Measurements from ENCODE around the gene DLG2.

Gene DLG2

DNA sequence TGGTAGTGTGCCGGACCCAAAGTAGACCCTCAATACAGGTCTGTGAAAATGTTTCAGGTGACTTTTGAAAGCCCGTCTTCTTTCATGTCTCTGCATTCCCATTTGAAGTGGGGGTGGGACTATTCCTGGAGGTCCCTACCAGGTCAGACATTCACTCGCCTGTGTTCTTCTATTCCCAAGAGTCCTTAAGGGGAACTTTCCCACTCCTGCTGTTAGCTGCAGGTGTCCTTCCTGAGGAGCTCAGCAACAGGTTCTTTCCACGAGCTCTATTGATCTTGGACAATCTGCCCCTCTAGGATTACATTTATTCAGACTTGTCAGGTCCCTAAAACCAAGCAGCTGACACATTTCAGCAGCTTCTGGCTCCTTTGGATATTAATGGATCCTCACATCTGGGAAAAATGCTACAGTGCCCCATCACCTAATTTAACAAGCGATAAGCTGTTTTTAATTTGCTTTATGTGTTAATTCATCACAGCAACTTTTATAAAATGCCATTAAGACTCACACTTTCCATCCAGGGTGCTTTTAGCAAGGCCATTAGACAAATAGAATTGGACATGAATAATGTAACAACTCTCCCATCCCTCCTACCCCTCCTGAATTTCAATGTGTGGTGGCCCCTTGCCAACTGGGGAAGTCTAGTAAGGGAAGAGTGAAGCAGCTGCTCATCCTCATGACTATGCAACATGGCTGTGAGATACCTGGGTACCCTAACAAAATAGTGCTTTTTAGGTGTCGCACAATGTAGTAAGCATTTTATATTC is 2081.5 kb downstream of the DLG2 start:
- TF ChIP-seq, protein P1, sequence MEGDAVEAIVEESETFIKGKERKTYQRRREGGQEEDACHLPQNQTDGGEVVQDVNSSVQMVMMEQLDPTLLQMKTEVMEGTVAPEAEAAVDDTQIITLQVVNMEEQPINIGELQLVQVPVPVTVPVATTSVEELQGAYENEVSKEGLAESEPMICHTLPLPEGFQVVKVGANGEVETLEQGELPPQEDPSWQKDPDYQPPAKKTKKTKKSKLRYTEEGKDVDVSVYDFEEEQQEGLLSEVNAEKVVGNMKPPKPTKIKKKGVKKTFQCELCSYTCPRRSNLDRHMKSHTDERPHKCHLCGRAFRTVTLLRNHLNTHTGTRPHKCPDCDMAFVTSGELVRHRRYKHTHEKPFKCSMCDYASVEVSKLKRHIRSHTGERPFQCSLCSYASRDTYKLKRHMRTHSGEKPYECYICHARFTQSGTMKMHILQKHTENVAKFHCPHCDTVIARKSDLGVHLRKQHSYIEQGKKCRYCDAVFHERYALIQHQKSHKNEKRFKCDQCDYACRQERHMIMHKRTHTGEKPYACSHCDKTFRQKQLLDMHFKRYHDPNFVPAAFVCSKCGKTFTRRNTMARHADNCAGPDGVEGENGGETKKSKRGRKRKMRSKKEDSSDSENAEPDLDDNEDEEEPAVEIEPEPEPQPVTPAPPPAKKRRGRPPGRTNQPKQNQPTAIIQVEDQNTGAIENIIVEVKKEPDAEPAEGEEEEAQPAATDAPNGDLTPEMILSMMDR (IDR thresholded peaks at IDR 0.05), result no peak

DNA sequence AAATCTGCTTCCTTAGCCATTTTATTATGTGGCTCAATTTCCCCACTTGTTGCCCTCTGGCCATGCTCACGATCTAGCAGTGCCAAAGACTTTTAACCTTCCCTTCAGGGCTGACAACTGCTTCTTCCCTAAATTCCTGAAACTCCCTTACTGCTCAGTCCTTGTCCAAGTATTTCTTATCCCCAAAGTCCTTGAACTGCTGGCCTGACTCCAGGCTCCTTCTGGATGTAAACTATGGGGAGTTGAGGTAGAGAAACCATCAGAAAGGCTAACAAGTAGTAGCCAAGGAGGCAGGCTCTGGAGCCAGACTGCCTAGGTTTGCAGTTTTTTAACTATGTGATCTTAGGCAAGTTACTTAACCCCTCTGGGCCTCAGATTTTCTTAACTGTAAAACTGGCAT is 2082.3 kb downstream of the DLG2 start:
- TF ChIP-seq, protein P1 (IDR thresholded peaks at IDR 0.05), result no peak

DNA sequence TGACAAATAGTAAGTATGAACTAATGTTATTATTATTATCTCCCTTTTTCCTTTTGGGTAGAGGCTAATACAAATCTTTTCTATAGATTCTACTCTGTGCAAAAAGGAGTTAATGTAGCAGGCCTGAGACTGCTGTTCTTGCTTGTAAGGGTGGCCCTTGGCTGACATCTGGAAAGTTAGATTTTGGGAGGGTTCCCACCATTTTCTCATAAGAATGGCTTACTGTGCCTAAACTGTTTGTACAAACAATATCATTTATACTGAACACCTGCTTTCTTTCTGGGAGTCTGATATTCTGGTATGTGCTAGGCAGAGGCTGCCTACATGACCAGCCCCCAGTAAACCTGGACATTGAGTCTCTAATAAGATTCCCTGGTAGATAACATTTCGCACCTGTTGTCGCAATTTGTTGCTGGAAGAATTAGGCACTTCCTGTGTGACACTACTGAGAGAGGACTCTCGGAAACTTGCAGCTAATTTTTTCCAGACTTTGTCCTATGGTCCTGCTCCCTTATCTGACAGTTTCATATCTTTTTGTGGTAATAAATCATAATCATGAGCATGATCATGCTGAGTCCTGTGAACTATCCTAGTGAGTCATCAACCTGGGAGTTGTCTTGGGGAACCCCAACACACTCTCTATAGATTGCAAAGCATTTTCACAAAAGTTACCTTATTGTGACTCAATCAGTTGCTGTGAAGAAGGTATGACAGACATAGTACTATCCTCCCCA is 2083.3 kb downstream of the DLG2 start:
- TF ChIP-seq, protein P1 (IDR thresholded peaks at IDR 0.05), result no peak

DNA sequence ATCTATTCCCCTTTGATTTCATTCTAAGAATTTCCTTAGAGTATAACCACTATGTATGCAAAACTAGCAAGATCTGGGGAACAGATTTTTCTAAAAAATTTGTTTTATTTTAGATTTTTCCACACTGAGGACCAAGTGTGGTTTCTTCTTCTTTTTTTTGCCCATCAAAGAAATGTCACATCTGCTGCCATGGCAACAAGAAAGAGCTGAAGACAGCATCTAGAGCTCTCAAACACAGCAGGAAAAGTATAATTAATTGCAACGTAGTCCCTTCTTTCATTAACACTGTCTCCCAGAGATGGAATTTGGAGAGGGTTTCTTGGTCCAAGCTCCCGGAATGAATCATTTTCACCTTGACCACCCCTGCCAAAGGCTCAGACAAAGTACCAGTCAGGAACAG is 2084.3 kb downstream of the DLG2 start:
- TF ChIP-seq, protein P1 (IDR thresholded peaks at IDR 0.05), result no peak

DNA sequence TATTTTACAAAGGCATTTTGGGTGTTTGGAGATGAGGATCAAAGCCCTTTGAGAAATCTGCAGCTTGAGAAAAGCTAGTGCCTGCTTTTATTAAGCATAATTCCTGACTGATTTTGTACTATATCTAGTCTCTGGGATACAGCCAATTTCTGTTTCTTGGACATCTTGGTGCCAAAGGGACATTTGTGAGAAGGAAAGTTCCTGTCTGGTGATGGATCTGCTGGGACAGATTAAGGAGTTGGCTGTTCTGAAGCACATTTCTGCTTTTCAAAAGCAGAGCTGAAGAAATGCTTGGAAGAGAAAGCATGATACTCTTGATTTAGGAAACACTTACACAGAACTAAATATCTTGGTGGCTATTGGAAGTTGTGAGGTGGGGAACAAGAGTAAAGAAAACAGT is 2086.4 kb downstream of the DLG2 start:
- TF ChIP-seq, protein P1 (IDR thresholded peaks at IDR 0.05), result no peak

DNA sequence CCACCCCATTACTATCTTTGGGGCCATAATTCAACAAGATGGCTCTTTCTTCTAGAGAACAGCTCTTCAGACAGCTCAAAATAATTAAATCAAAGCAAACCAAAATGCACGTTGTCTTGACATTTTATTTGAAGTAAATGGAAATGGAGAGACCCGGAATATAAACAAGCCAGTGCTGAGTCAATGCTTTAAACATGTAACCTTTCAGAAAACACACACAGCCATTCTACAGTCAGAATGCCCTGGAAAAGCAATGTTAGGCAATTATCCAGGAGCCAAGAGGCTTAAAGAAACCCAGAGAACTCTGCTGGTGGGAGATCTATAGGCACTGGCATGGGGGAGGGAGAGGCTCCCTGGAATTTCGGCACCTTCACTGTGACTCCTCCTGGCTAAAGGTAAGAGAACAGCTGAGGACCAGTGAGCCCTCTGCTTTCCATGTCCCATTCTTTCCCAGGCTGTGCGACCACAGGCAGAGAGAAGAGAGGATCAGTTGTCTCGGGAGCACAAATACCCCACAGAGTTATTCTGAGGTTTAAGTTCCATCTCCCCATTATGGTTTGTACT is 2086.9 kb downstream of the DLG2 start:
- TF ChIP-seq, protein P1 (IDR thresholded peaks at IDR 0.05), result no peak

DNA sequence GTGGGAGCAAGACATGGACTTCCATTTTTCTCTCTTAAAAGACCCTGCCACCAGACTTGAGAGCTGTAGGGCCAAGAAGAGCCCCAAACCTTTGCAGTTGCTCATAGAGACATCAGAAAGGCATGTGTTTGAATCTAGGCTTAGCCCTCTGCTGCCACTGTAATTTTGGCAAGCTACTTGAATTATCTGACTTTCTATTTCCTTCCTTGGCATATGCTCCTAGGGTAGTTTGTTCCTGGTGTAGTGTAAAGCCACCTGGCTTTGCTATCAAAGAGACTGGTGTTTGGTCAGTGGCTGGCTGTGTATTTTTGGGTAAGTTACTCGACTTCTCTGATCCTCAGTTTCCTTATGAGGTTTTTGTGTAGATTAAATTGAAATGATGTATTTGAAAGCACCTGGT is 2088.9 kb downstream of the DLG2 start:
- TF ChIP-seq, protein P1 (IDR thresholded peaks at IDR 0.05), result no peak

All from LNCAP (cell line).